Ishikawa (cell line): Measurements from ENCODE around the gene DAD1.

ENCODE experiments used
- CEBPB ChIP-seq: IDR thresholded peaks from 2 replicates; pipeline ENCODE4 v1.6.1; 2012
- CREB1 ChIP-seq: IDR thresholded peaks from 2 replicates; pipeline ENCODE4 v1.6.1; 2012; ENCODE audit warnings: low read depth
- EGR1 ChIP-seq: IDR thresholded peaks from 2 replicates; pipeline ENCODE4 v1.6.1; 2012
- EP300 ChIP-seq: IDR thresholded peaks from 2 replicates; pipeline ENCODE4 v1.6.1; 2012; ENCODE audit warnings: borderline replicate concordance
- FOXM1 ChIP-seq: IDR thresholded peaks from 2 replicates; pipeline ENCODE4 v1.6.1; 2012; ENCODE audit warnings: low read depth, borderline replicate concordance
- NFIC ChIP-seq: IDR thresholded peaks from 2 replicates; pipeline ENCODE4 v1.6.1; 2012
- RAD21 ChIP-seq: IDR thresholded peaks from 2 replicates; pipeline ENCODE4 v1.6.1; 2012; ENCODE audit warnings: low read depth
- TAF1 ChIP-seq: IDR thresholded peaks from 2 replicates; pipeline ENCODE4 v1.6.1; 2012; ENCODE audit warnings: low read depth, mild to moderate bottlenecking
- TCF12 ChIP-seq: IDR thresholded peaks from 2 replicates; pipeline ENCODE4 v1.6.1; 2012; ENCODE audit warnings: low read depth
- TEAD4 ChIP-seq: IDR thresholded peaks from 2 replicates; pipeline ENCODE4 v1.6.1; 2012
- YY1 ChIP-seq: IDR thresholded peaks from 2 replicates; pipeline ENCODE4 v1.6.1; 2012; ENCODE audit warnings: low read depth
- ZBTB7A ChIP-seq: IDR thresholded peaks from 2 replicates; pipeline ENCODE4 v1.6.1; 2012; ENCODE audit warnings: low read depth
- TF ChIP-seq, protein P1 (sequence below): IDR thresholded peaks from 2 replicates; pipeline ENCODE4 v1.6.1; 2012; ENCODE audit warnings: low read depth, mild to moderate bottlenecking
- TF ChIP-seq, protein P2 (sequence below): IDR thresholded peaks from 2 replicates; pipeline ENCODE4 v1.6.1; 2012
- TF ChIP-seq, protein P3 (sequence below): IDR thresholded peaks from 2 replicates; pipeline ENCODE4 v1.6.1; 2012

DAD1 gene

DNA sequence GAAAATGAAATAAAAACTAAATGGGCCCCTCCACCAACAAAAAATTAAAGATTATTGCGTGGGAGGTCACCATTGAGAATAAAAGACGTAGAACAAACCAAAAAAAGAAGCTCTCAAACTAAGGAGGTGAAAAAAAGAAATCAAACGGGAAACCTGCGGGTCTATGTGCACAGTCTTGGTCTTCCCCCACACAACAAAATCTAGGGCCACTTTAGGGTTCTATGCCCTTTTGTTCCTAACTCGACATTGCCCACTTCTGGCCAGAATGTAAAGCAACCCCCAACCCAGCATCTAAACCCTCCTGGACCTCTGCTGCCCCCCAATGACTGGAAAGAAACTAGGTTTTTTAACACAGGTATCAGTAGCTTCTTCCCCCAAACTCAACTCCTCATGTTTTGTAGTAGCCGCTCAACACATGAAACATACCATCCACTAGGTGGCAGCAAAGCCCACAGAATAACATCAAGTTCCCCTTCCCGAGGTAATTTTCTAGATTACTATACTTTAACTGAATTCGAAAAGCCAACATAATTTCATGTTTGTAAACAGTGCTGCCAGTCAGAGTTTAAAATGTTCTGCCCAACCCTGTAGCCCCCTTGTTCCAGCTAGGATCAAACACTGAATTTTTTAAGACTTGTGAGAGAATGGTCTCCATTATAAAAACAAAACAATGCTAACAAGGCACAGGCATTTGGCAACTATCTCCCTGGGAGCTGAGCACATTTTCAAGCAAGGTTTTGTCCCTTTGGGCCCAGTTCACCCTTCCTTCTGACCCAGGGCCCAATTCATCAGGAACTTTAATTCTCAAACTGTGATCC is 18.7 kb downstream of the DAD1 start:
- TF ChIP-seq RAD21 (peak; percentile 85), CEBPB (no peak), TEAD4 (peak; percentile 94)

DNA sequence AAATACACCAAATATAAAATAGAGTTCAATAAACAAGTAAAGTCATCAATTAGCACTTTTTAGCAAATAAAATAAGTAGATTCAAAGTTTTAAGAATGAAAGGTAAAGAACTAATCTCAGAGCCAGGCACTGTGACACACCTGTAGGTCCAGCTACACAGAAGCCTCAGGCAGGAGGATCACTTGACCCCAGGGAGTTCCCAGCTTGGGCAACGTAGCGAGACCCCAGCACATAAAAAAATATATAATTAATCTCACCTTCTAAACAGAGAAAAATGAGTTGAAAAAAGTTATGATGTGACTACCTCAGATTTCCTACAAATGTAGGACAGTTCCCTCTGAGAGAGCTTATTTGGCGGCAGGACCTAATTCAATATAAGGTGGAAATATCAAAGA is 19.3 kb downstream of the DAD1 start:
- TF ChIP-seq TCF12 (no peak), CEBPB (no peak), NFIC (no peak), YY1 (no peak), EP300 (no peak), TEAD4 (no peak), EGR1 (no peak), FOXM1 (no peak)
- TF ChIP-seq, protein P1, sequence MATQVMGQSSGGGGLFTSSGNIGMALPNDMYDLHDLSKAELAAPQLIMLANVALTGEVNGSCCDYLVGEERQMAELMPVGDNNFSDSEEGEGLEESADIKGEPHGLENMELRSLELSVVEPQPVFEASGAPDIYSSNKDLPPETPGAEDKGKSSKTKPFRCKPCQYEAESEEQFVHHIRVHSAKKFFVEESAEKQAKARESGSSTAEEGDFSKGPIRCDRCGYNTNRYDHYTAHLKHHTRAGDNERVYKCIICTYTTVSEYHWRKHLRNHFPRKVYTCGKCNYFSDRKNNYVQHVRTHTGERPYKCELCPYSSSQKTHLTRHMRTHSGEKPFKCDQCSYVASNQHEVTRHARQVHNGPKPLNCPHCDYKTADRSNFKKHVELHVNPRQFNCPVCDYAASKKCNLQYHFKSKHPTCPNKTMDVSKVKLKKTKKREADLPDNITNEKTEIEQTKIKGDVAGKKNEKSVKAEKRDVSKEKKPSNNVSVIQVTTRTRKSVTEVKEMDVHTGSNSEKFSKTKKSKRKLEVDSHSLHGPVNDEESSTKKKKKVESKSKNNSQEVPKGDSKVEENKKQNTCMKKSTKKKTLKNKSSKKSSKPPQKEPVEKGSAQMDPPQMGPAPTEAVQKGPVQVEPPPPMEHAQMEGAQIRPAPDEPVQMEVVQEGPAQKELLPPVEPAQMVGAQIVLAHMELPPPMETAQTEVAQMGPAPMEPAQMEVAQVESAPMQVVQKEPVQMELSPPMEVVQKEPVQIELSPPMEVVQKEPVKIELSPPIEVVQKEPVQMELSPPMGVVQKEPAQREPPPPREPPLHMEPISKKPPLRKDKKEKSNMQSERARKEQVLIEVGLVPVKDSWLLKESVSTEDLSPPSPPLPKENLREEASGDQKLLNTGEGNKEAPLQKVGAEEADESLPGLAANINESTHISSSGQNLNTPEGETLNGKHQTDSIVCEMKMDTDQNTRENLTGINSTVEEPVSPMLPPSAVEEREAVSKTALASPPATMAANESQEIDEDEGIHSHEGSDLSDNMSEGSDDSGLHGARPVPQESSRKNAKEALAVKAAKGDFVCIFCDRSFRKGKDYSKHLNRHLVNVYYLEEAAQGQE = no peak
- TF ChIP-seq, protein P2, sequence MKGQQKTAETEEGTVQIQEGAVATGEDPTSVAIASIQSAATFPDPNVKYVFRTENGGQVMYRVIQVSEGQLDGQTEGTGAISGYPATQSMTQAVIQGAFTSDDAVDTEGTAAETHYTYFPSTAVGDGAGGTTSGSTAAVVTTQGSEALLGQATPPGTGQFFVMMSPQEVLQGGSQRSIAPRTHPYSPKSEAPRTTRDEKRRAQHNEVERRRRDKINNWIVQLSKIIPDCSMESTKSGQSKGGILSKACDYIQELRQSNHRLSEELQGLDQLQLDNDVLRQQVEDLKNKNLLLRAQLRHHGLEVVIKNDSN = no peak

DNA sequence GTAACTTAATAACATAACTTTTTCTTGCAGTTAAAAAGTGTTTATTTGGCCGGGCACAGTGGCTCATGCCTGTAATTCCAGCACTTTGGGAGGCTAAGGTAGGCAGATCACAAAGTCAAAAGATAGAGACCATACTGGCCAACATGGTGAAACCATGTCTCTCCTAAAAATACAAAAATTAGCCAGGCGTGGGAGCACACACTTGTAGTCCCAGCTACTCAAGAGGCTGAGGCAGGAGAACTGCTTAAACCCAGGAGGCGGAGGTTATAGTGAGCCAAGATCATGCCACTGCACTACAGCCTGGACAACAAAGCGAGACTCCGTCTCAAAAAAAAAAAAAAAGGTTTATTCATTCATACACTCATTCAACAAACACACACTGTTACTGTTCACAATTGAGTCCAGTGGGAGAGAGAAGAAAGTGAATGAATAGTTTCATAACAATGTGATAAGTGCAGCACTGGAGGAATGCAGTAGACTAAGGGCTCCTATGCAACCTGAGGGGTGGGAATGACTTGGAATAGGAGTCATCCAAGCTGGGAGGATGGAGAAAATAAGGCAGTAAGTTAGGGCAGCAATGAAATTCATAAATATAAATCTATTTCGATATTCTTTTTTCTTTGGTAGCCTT is 19.8 kb downstream of the DAD1 start:
- TF ChIP-seq ZBTB7A (no peak), TEAD4 (no peak), NFIC (no peak), FOXM1 (no peak), CEBPB (no peak), TAF1 (no peak), CREB1 (no peak), TCF12 (no peak), EGR1 (no peak), EP300 (no peak), YY1 (no peak), RAD21 (no peak)
- TF ChIP-seq, protein P1 = no peak
- TF ChIP-seq, protein P3, sequence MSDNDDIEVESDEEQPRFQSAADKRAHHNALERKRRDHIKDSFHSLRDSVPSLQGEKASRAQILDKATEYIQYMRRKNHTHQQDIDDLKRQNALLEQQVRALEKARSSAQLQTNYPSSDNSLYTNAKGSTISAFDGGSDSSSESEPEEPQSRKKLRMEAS = no peak
- TF ChIP-seq, protein P2 = no peak

DNA sequence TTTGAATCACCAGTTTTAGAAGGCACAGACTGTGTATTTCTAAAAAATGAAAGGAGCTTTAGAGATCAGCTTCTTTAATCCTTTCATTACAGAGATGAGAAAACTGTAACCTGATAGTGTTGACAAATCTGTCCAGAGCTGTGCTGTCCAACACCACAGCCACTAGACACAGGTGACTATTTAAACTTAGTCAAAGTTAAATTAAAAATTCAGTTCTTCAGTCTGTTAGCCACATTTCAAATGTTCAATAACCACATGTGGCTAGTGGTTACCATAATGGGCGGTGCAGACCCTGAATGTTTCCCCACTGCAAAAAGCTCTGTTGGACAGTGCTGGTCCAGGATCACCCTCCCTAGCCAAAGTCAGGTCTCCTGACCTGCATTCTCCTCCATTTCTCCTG is 21.6 kb downstream of the DAD1 start:
- TF ChIP-seq TCF12 = no peak
- TF ChIP-seq, protein P2 = no peak
- TF ChIP-seq, protein P3 = no peak
- no peak for TF ChIP-seq TAF1
- no peak for TF ChIP-seq NFIC
- TF ChIP-seq CEBPB = no peak
- TF ChIP-seq EGR1 = no peak
- TF ChIP-seq RAD21 = no peak
- no peak for TF ChIP-seq TEAD4
- TF ChIP-seq, protein P1 = no peak
- TF ChIP-seq EP300 = no peak
- TF ChIP-seq FOXM1 = no peak
- TF ChIP-seq YY1 = no peak
- TF ChIP-seq ZBTB7A = no peak
- TF ChIP-seq CREB1 = no peak
